HEK293 (cell line): ENCODE measurements around the gene IL15RA.

Experiments used
- CTCF ChIA-PET: fragments of 350-600 bp; formaldehyde crosslinking; extraction: SDS; loops from one replicate; lab custom pipeline; 2021; ENCODE audit warnings: antibody characterized with exemption; lab: Yijun Ruan, JAX
- POLR2A ChIA-PET: fragments of 300-600 bp; formaldehyde crosslinking; extraction: SDS; loops from one replicate; lab custom pipeline; 2020; ENCODE audit warnings: antibody characterized with exemption, inconsistent platforms; lab: Yijun Ruan, JAX
- H3K27ac ChIP-seq: fragments of 200-500 bp; sonication (Bioruptor generic); 2 replicates; pipeline ENCODE4 v1.5.1; 2014; ENCODE audit warnings: low read depth, low read length, control low read depth, inconsistent platforms; ENCODE audit errors: extremely low read depth
- H3K36me3 ChIP-seq, 2 experiments: fragments of 200-500 bp in 1 of 2; sonication (Bioruptor generic) in 1 of 2; 1 replicate in 1 of 2; 2 replicates in 1 of 2; pipeline ENCODE4 v1.5.1; 2014 to 2017; ENCODE audit warnings: inconsistent platforms in 2 of 2, low read length in 2 of 2; ENCODE audit not compliant: control insufficient read depth in 2 of 2, insufficient read depth in 1 of 2
- H3K4me1 ChIP-seq: fragments of 200-500 bp; sonication (Bioruptor generic); 2 replicates; pipeline ENCODE4 v1.5.1; 2014; ENCODE audit warnings: mild to moderate bottlenecking, low read length, inconsistent platforms; ENCODE audit not compliant: control insufficient read depth, insufficient read depth
- H3K4me3 ChIP-seq: 2 replicates; pipeline ENCODE4 v1.5.1; 2011; ENCODE audit warnings: low read depth, mild to moderate bottlenecking, control low read depth, low read length, moderate library complexity
- H3K9me3 ChIP-seq: fragments of 200-500 bp; sonication (Bioruptor generic); 2 replicates; pipeline ENCODE4 v1.5.1; 2014; ENCODE audit warnings: low read depth, low read length, inconsistent platforms; ENCODE audit not compliant: control insufficient read depth, insufficient read depth
- KLF16 ChIP-seq: fragments of 450-650 bp; formaldehyde crosslinking; IDR thresholded peaks from 2 replicates; pipeline ENCODE4 v1.5.1; 2017; ENCODE audit warnings: missing biosample characterization, missing genetic modification characterization
- OVOL3 ChIP-seq: fragments of 450-650 bp; formaldehyde crosslinking; IDR thresholded peaks from 2 replicates; pipeline ENCODE4 v1.5.1; 2016; ENCODE audit warnings: missing biosample characterization, missing genetic modification characterization
- SETDB1 ChIP-seq: IDR thresholded peaks from one replicate; pipeline ENCODE4 v1.6.1; 2017; ENCODE audit warnings: mild to moderate bottlenecking, low read length, moderate library complexity, mixed read lengths; ENCODE audit not compliant: insufficient read length
- ZEB2 ChIP-seq: fragments of 450-650 bp; formaldehyde crosslinking; IDR thresholded peaks from 2 replicates; pipeline ENCODE4 v1.5.1; 2016; ENCODE audit warnings: missing biosample characterization, missing genetic modification characterization
- ZFP41 ChIP-seq: fragments of 450-650 bp; formaldehyde crosslinking; IDR thresholded peaks from 2 replicates; pipeline ENCODE4 v1.5.1; 2016; ENCODE audit warnings: missing biosample characterization, missing genetic modification characterization, borderline replicate concordance
- ZIC2 ChIP-seq: fragments of 450-650 bp; formaldehyde crosslinking; IDR thresholded peaks from 2 replicates; pipeline ENCODE4 v1.5.1; 2016; ENCODE audit warnings: missing biosample characterization, missing genetic modification characterization
- ZNF155 ChIP-seq: fragments of 450-650 bp; formaldehyde crosslinking; IDR thresholded peaks from 2 replicates; pipeline ENCODE4 v1.5.1; 2016; ENCODE audit warnings: missing biosample characterization, missing genetic modification characterization
- ZNF473 ChIP-seq: fragments of 450-650 bp; formaldehyde crosslinking; IDR thresholded peaks from 2 replicates; pipeline ENCODE4 v1.5.1; 2017; ENCODE audit warnings: missing biosample characterization, missing genetic modification characterization
- ZNF501 ChIP-seq: fragments of 450-650 bp; formaldehyde crosslinking; IDR thresholded peaks from 2 replicates; pipeline ENCODE4 v1.5.1; 2016; ENCODE audit warnings: missing biosample characterization, missing genetic modification characterization
- ZNF76 ChIP-seq: fragments of 450-650 bp; formaldehyde crosslinking; IDR thresholded peaks from 2 replicates; pipeline ENCODE4; 2016; ENCODE audit warnings: low read depth, missing biosample characterization, missing genetic modification characterization, borderline replicate concordance
- ZNF768 ChIP-seq: fragments of 450-650 bp; formaldehyde crosslinking; IDR thresholded peaks from 2 replicates; pipeline ENCODE4 v1.5.1; 2018; ENCODE audit warnings: missing biosample characterization, mild to moderate bottlenecking, missing genetic modification characterization
- ZXDB ChIP-seq: fragments of 450-650 bp; formaldehyde crosslinking; IDR thresholded peaks from 2 replicates; pipeline ENCODE4 v1.5.1; 2016; ENCODE audit warnings: missing biosample characterization, missing genetic modification characterization
- TF ChIP-seq, protein P1 (sequence below): fragments of 450-650 bp; formaldehyde crosslinking; IDR thresholded peaks from 2 replicates; pipeline ENCODE4 v1.5.1; 2016; ENCODE audit warnings: missing biosample characterization, missing genetic modification characterization
- TF ChIP-seq, protein P2 (sequence below): fragments of 450-650 bp; formaldehyde crosslinking; IDR thresholded peaks from 2 replicates; pipeline ENCODE4 v1.5.1; 2016; ENCODE audit warnings: missing biosample characterization, missing genetic modification characterization
- TF ChIP-seq, protein P3 (sequence below): fragments of 450-650 bp; formaldehyde crosslinking; IDR thresholded peaks from 2 replicates; pipeline ENCODE4; 2016; ENCODE audit warnings: missing biosample characterization, missing genetic modification characterization
- TF ChIP-seq, protein P4 (sequence below): fragments of 450-650 bp; formaldehyde crosslinking; IDR thresholded peaks from 2 replicates; pipeline ENCODE4 v1.5.1; 2016; ENCODE audit warnings: missing biosample characterization, missing genetic modification characterization

Gene IL15RA

DNA sequence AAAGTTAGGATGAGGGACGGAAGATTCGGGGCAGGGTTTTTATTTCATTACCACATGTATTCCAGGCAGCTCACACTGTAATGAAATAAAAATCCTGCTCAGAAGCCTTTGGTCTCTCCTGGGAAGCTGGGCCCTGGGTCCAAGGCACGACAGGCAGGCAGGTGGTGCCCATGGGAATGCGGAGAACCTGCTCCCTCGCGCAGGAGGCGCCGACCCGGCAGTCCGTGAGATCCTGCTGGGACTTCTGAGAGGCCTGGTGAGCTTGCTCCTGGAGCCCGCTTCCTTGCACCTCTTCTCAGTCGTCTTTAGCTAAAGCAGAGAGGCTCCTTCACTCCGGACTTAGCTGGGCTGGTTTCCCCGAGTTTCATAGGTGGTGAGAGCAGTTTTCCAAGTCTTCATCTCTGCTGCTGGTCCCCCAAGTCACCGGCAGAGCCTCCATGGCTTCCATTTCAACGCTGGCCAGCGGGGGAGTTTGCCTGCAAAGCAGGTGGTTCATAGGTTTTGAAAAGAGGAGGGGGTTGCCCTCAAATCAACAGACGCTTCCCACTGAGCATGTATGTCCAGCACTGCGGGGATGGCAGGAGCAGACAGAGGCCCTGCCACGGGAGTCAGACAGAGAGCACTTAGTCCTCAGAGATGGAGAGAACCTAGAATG, 24.5 kb downstream of the IL15RA start:
- H3K4me3 ChIP-seq: no peak overlapping the region
- ChIA-PET POLR2A (no interaction called here), CTCF (interaction anchor here (0.6 kb wide), 1 partner anchor 459 kb away, joined by 3 read pairs; no protein-coding TSS in a partner anchor)
- H3K27ac ChIP-seq: no peak overlapping the region
- no peaks in the 10 kb centered on the region for H3K9me3 ChIP-seq
- no peaks in the 10 kb centered on the region for H3K36me3 ChIP-seq
- TF ChIP-seq ZIC2 (tag by site-specific recombination) (0 out of 2 replicates have a peak, but pooled peaks have one; percentile 9), SETDB1 (no peak)
- no peaks in the 10 kb centered on the region for H3K4me1 ChIP-seq

DNA sequence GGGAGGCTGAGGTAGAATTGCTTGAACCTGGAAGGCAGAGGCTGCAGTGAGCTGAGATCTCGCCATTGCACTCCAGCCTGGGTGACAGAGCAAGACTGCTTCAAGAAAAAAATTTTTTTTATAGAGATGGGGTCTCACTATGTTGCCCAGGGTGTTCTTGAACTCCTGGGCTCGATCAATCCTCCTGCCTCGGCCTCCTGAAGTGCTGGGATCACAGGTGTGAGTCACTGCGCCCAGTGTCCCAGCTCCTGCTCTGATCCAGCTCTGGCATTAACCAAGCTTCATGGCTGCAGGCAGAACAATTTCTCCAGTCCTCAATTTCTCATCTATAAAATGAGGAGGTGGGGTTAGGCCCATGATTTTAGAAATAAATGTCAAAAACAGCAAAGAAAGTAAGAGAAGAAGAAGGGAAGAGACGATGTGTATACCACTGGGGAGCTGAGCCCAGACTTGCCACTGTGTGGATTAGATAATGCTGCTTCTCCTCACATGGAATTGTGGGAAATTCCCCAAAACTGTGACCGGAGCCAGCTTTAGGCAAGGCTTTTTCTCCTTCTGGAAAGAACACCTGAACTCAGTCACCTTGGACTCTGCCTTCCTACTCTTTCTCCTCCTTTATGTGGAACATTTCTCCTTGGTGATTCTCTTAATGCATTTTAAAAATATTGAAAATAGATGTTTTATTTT, 25.5 kb downstream of the IL15RA start:
- TF ChIP-seq OVOL3 (tag by site-specific recombination): no peak
- TF ChIP-seq, protein P1, sequence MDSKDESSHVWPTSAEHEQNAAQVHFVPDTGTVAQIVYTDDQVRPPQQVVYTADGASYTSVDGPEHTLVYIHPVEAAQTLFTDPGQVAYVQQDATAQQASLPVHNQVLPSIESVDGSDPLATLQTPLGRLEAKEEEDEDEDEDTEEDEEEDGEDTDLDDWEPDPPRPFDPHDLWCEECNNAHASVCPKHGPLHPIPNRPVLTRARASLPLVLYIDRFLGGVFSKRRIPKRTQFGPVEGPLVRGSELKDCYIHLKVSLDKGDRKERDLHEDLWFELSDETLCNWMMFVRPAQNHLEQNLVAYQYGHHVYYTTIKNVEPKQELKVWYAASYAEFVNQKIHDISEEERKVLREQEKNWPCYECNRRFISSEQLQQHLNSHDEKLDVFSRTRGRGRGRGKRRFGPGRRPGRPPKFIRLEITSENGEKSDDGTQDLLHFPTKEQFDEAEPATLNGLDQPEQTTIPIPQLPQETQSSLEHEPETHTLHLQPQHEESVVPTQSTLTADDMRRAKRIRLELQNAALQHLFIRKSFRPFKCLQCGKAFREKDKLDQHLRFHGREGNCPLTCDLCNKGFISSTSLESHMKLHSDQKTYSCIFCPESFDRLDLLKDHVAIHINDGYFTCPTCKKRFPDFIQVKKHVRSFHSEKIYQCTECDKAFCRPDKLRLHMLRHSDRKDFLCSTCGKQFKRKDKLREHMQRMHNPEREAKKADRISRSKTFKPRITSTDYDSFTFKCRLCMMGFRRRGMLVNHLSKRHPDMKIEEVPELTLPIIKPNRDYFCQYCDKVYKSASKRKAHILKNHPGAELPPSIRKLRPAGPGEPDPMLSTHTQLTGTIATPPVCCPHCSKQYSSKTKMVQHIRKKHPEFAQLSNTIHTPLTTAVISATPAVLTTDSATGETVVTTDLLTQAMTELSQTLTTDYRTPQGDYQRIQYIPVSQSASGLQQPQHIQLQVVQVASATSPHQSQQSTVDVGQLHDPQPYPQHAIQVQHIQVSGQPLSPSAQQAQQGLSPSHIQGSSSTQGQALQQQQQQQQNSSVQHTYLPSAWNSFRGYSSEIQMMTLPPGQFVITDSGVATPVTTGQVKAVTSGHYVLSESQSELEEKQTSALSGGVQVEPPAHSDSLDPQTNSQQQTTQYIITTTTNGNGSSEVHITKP (tag by site-specific recombination): no peak
- 0 out of 2 replicates have a peak, but pooled peaks have one; percentile 29 for TF ChIP-seq ZNF76 (tag by site-specific recombination)
- H3K4me1 ChIP-seq: no peaks in the 10 kb centered on the region
- ChIA-PET CTCF (interaction anchor here (0.6 to 0.9 kb wide), 5 partner anchors 12 to 458 kb away, joined by 3 read pairs; no protein-coding TSS in a partner anchor), POLR2A (no interaction called here)
- H3K9me3 ChIP-seq: no peaks in the 10 kb centered on the region
- H3K4me3 ChIP-seq: no peak overlapping the region
- no peaks in the 10 kb centered on the region for H3K36me3 ChIP-seq
- H3K27ac ChIP-seq: no peak overlapping the region

DNA sequence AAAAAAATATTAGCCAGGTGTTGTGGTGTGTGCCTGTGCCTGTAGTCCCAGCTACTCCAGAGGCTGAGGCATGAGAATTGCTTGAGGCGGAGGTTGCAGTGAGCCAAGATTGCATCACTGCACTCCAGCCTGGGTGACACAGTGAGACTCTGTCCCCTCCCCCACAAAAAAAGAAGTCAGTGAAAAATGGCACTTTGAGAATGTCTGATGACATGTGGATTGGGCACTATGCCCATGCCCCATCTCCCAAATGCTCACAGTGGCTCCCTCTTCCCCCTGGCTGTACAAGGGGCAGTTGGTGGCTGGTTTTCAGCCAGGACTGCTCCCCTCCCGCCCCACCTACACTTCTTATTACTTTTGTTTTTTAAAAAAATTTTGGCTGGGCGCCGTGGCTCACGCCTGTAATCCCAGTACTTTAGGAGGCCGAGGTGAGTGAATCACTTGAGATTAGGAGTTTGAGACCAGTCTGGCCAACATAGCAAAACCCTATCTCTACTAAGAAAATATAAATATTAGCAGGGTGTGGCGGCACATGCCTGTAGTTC, 26.1 kb downstream of the IL15RA start:
- CTCF ChIA-PET: interaction anchor here (0.7 to 0.9 kb wide), 4 partner anchors 12 to 451 kb away, joined by 3 read pairs; no protein-coding TSS in a partner anchor
- H3K36me3 ChIP-seq: no peaks in the 10 kb centered on the region
- no peak overlapping the region for H3K4me3 ChIP-seq
- POLR2A ChIA-PET: interaction anchor here (0.7 kb wide), 1 partner anchor 54 kb away, joined by 7 read pairs; no protein-coding TSS in a partner anchor
- no peak overlapping the region for H3K27ac ChIP-seq
- no peaks in the 10 kb centered on the region for H3K4me1 ChIP-seq
- H3K9me3 ChIP-seq: no peaks in the 10 kb centered on the region
- TF ChIP-seq, protein P2, sequence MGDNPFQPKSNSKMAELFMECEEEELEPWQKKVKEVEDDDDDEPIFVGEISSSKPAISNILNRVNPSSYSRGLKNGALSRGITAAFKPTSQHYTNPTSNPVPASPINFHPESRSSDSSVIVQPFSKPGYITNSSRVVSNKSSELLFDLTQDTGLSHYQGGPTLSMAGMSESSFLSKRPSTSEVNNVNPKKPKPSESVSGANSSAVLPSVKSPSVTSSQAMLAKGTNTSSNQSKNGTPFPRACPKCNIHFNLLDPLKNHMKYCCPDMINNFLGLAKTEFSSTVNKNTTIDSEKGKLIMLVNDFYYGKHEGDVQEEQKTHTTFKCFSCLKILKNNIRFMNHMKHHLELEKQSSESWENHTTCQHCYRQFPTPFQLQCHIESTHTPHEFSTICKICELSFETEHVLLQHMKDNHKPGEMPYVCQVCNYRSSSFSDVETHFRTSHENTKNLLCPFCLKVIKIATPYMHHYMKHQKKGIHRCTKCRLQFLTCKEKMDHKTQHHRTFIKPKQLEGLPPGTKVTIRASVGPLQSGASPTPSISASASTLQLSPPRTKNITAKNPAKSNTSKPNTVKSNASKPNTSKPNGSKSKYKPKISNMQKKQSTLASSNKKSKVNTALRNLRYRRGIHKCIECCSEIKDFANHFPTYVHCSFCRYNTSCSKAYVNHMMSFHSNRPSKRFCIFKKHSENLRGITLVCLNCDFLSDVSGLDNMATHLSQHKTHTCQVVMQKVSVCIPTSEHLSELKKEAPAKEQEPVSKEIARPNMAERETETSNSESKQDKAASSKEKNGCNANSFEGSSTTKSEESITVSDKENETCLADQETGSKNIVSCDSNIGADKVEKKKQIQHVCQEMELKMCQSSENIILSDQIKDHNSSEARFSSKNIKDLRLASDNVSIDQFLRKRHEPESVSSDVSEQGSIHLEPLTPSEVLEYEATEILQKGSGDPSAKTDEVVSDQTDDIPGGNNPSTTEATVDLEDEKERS (tag by site-specific recombination): no peak
- TF ChIP-seq ZNF501 (tag by site-specific recombination) (no peak), ZEB2 (tag by site-specific recombination) (peak; percentile 65), ZFP41 (tag by site-specific recombination) (no peak), ZNF155 (0 out of 2 replicates have a peak, but pooled peaks have one; percentile 31), ZNF473 (tag by site-specific recombination) (no peak), KLF16 (tag by site-specific recombination) (0 out of 2 replicates have a peak, but pooled peaks have one; percentile 14), ZXDB (tag by site-specific recombination) (no peak), ZNF768 (tag by site-specific recombination) (no peak)
- TF ChIP-seq, protein P3, sequence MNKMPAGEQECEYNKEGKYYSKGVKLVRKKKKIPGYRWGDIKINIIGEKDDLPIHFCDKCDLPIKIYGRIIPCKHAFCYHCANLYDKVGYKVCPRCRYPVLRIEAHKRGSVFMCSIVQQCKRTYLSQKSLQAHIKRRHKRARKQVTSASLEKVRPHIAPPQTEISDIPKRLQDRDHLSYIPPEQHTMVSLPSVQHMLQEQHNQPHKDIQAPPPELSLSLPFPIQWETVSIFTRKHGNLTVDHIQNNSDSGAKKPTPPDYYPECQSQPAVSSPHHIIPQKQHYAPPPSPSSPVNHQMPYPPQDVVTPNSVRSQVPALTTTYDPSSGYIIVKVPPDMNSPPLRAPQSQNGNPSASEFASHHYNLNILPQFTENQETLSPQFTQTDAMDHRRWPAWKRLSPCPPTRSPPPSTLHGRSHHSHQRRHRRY: no peak
- TF ChIP-seq, protein P4, sequence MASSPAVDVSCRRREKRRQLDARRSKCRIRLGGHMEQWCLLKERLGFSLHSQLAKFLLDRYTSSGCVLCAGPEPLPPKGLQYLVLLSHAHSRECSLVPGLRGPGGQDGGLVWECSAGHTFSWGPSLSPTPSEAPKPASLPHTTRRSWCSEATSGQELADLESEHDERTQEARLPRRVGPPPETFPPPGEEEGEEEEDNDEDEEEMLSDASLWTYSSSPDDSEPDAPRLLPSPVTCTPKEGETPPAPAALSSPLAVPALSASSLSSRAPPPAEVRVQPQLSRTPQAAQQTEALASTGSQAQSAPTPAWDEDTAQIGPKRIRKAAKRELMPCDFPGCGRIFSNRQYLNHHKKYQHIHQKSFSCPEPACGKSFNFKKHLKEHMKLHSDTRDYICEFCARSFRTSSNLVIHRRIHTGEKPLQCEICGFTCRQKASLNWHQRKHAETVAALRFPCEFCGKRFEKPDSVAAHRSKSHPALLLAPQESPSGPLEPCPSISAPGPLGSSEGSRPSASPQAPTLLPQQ: 0 out of 2 replicates have a peak, but pooled peaks have one; percentile 24
